Suprapubic skin (tissue), 4 donors: ENCODE data around the gene DROSHA. TPM values are rescaled to one million over a fixed set of nuclear protein-coding genes. Genes with fewer than 3 reads are reported as not detected.
"Not testable (repeated sequence)": the region's sequence is repeated elsewhere in the genome, so short reads cannot be mapped to it uniquely, and the experiment has no call there.

Source experiments
- DNase-seq, 2 donors: peaks; one replicate each; pipeline ENCODE4 v3.0.0-alpha.2; 2019; ENCODE audit warnings: low spot score in 2 of 2
- H3K27ac ChIP-seq: fragments of 200-600 bp; sonication (generic); one replicate; pipeline ENCODE4 v1.5.1; 2019
- H3K27me3 ChIP-seq: fragments of 200-600 bp; sonication (generic); one replicate; pipeline ENCODE4 v1.5.1; 2019
- H3K36me3 ChIP-seq: fragments of 200-600 bp; sonication (generic); one replicate; pipeline ENCODE4 v1.5.1; 2019
- H3K4me1 ChIP-seq: fragments of 200-600 bp; sonication (generic); one replicate; pipeline ENCODE4 v1.5.1; 2019
- H3K4me3 ChIP-seq: fragments of 200-600 bp; sonication (generic); one replicate; pipeline ENCODE4 v1.5.1; 2019; ENCODE audit warnings: mild to moderate bottlenecking
- H3K9me3 ChIP-seq: fragments of 200-600 bp; sonication (generic); one replicate; pipeline ENCODE4 v1.5.1; 2019
- CTCF ChIP-seq, 2 donors: fragments of 200-600 bp in 1 of 2; fragments of 450-650 bp in 1 of 2; sonication (generic) in 1 of 2; IDR thresholded peaks; one replicate each; pipeline ENCODE4 v1.5.1; 2016 to 2019; ENCODE audit warnings: antibody characterized with exemption in 2 of 2, mild to moderate bottlenecking in 1 of 2, moderate library complexity in 1 of 2
- EP300 ChIP-seq: sonication (generic); formaldehyde crosslinking; IDR thresholded peaks from one replicate; pipeline ENCODE4 v1.6.1; 2017; ENCODE audit warnings: antibody characterized with exemption
- POLR2A ChIP-seq, 2 donors: fragments of 450-650 bp; IDR thresholded peaks; one replicate each; pipeline ENCODE4 v1.6.1; 2017; ENCODE audit warnings: antibody characterized with exemption in 2 of 2, mild to moderate bottlenecking in 2 of 2, moderate library complexity in 2 of 2
- POLR2AphosphoS5 ChIP-seq, 3 donors: sonication (generic); formaldehyde crosslinking; IDR thresholded peaks; one replicate each; pipeline ENCODE4 v1.6.1; 2017; ENCODE audit warnings: antibody characterized with exemption in 3 of 3
- WGBS: methylation state at CpG from one replicate; pipeline ENCODE4 v1.1.5; 2018; 5-methylcytosine and 5-hydroxymethylcytosine counted together
- total RNA-seq, 4 donors: library from RNA; depleted of rRNA; stranded (reverse); fragments of >200 nt; gene quantifications; one replicate each; pipeline ENCODE4 v1.1.0, GENCODE V29; 2016

DROSHA gene
- total RNA-seq, 4 donors from 2014 or later, result 25.5 to 69.7 (median 34.6) TPM

- peaks cover 69% of the 10 kb centered on the region for H3K36me3 ChIP-seq
- H3K9me3 ChIP-seq, result no peaks in the 10 kb centered on the region
- no peak for TF ChIP-seq POLR2A (IDR thresholded peaks at IDR 0.05)
- TF ChIP-seq CTCF (IDR thresholded peaks at IDR 0.05), result no peak
- TF ChIP-seq EP300, result no peak
- TF ChIP-seq POLR2AphosphoS5 (IDR thresholded peaks at IDR 0.05), result no peak
- H3K27ac ChIP-seq, result no peak overlapping the region
- H3K4me1 ChIP-seq, result no peaks in the 10 kb centered on the region
- H3K4me3 ChIP-seq, result no peak overlapping the region
- no peak for DNase-seq
- 95% methylated on average over 3 of the region's 3 CpGs for WGBS
- no peaks in the 10 kb centered on the region for H3K27me3 ChIP-seq
These were observed 127.6 kb downstream of the DROSHA start for GRCh38 chr5:31404325-31404724.

- no peaks in the 10 kb centered on the region for H3K27me3 ChIP-seq
- no peak for DNase-seq
- H3K36me3 ChIP-seq, result peaks cover 55% of the 10 kb centered on the region
- no peaks in the 10 kb centered on the region for H3K9me3 ChIP-seq
- H3K27ac ChIP-seq, result no peak overlapping the region
- no peak for TF ChIP-seq POLR2A (IDR thresholded peaks at IDR 0.05)
- no peak for TF ChIP-seq POLR2AphosphoS5 (IDR thresholded peaks at IDR 0.05)
- no peak for TF ChIP-seq CTCF (IDR thresholded peaks at IDR 0.05)
- TF ChIP-seq EP300, result no peak
- 79% methylated on average over 3 of the region's 3 CpGs for WGBS
- H3K4me3 ChIP-seq, result no peak overlapping the region
- no peaks in the 10 kb centered on the region for H3K4me1 ChIP-seq
These were observed 130.2 kb downstream of the DROSHA start for GRCh38 chr5:31401691-31402090.

GRCh38 chr5:31397926-31398557 lies 133.9 kb downstream of the DROSHA start:
- DNase-seq, result no peak
- Histone ChIP-seq H3K27ac (no peak overlapping the region), H3K4me3 (no peak overlapping the region), H3K36me3 (peaks cover 24% of the 10 kb centered on the region), H3K9me3 (no peaks in the 10 kb centered on the region), H3K4me1 (peaks cover 3% of the 10 kb centered on the region), H3K27me3 (no peaks in the 10 kb centered on the region)
- TF ChIP-seq CTCF (IDR thresholded peaks at IDR 0.05) (no peak), POLR2AphosphoS5 (IDR thresholded peaks at IDR 0.05) (no peak), POLR2A (IDR thresholded peaks at IDR 0.05) (no peak), EP300 (no peak)
- 72% methylated on average over 11 of the region's 11 CpGs for WGBS

GRCh38 chr5:31396611-31397295 lies 135.1 kb downstream of the DROSHA start:
- Histone ChIP-seq H3K4me3 (no peak overlapping the region), H3K27ac (no peak overlapping the region), H3K4me1 (peaks cover 3% of the 10 kb centered on the region), H3K27me3 (no peaks in the 10 kb centered on the region), H3K9me3 (no peaks in the 10 kb centered on the region), H3K36me3 (peaks cover 13% of the 10 kb centered on the region)
- 86% methylated on average over 12 of the region's 12 CpGs for WGBS
- no peak for DNase-seq
- TF ChIP-seq CTCF (IDR thresholded peaks at IDR 0.05) (no peak), EP300 (no peak), POLR2AphosphoS5 (IDR thresholded peaks at IDR 0.05) (no peak)

GRCh38 chr5:31395450-31396045 lies 136.3 kb downstream of the DROSHA start:
- H3K36me3 ChIP-seq, H3K4me3 ChIP-seq, H3K27ac ChIP-seq, H3K27me3 ChIP-seq, DNase-seq, H3K4me1 ChIP-seq, H3K9me3 ChIP-seq: not testable (repeated sequence)
- WGBS, result 73% methylated on average over 14 of the region's 14 CpGs
